GM21515 (cell line): ENCODE results near the gene CRTAP.
"Not testable (repeated sequence)": the region's sequence is repeated elsewhere in the genome, so short reads cannot be mapped to it uniquely, and the experiment has no call there.

Source experiments
- ATAC-seq: cut with Tn5 transposase; IDR thresholded peaks from one replicate; pipeline ENCODE4 v1.9.1; 2021; ENCODE audit not compliant: unreplicated experiment

The CRTAP gene

GRCh38 chr3:33139006-33139623, 25.3 kb downstream of the CRTAP start:
- peak; percentile 63 for ATAC-seq

DNA sequence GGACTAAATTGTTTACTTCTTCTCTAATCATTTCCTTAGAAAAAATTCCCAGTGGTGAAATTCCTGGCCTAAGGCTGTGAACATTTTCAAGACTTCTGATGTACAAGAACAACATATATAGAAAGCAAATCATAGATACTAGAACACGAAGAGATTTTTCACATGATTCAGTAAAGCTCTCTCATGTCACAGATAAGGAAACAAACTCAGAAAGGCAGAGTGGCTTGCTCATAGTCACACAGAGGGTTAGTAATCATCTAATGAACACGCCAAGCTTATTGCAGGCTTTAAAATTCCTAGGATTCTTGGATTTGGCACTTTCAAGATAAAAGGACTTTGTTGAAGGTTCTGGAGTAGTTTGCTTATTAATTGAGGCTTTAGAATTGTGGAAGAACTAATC, 26.2 kb downstream of the CRTAP start:
- no peak for ATAC-seq

DNA sequence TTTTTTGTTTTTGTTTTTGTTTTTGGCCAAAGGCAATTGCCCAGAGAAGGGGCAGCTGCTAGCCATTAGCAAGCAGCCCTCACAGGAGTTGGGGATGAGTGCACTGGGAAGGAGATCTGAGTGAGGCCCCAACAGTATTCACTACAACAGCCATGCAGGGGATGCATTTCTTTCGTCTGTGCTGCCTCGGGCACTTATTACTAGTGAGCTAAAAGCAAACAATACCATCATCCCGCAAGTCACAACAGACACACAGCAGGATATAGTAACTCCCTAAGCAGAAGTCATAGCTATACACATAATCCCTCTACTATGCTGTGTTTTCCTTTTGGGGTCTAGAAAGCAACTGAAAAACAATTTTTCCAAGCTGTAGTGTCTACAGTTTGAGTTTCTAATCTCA, 27.2 kb downstream of the CRTAP start:
- no peak for ATAC-seq

DNA sequence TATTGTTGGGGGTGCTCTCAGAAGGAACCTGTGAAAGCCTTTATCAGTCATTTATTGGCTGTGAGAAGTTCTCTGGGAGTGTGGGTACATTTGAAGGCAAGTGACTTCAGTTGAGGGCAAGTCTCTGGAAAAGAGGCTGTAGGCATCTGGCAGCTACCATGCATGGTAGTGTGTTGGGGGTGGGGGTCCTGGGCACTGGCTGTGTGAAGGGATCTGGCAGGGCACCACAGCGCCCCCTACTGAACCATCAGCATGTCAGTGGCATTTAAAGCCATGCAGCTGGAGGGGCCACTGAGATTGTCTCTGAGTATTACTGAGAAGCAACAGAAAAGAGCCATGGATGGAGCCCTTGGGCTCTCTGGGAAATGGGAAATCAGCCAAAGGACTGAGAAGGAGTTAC, 30.6 kb downstream of the CRTAP start:
- ATAC-seq, result no peak

- ATAC-seq, result no peak
These were observed 31.5 kb downstream of the CRTAP start for GRCh38 chr3:33145221-33145900.

- no peak for ATAC-seq
These were observed 32.2 kb downstream of the CRTAP start for GRCh38 chr3:33145901-33146580.

DNA sequence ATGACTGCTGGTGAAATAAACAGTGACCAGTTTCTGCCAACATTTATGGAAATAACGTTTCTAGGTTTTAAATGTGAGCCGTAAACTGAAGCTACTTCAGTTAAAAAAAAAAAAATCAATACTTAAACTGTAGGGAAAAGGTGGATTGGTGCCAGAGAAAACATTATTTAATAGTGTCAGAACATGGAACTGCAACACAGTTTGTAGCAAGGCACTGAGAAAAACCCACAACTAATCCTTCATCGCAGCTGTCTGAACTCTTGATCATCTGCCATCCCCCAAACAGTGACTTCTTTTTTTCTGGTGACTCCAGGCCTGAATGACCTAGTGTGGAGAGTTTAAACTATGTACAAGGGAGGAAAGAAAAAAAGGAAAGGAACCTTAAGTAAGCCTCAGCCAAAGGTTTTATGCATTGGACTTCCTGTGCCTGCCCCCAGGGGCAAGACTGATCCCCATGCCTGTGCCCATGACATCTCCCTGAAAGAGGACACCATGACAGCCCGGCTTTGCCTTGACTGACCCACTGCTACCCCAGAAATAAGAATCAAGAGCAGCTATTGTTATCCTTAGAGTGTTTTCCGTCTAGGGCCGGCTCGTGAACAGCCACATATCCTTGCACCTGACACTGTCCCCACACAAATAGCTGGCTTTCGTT, 33.1 kb downstream of the CRTAP start:
- ATAC-seq, result no peak

DNA sequence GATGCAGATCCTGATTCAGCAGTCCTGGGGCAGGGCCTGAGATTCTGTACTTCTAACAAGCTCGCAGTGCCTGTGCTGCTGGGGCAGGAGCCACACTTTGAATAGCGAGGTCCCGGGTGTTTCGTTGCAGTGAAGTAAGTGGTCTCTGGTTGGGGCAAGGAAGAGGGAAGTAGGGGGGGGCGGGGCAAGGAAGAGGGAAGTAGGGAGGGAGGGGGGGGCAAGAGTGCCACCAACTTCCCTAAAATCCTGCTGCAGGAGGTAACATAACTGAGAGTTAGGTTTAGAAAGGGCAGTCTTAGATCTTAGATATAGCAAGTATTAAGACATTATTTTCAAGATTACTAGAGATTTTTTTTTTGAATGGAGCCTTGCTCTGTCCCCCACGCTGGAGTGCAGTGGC, 35.5 kb downstream of the CRTAP start:
- no peak for ATAC-seq

GRCh38 chr3:33152363-33153360, 38.8 kb downstream of the CRTAP start:
- ATAC-seq, result no peak

DNA sequence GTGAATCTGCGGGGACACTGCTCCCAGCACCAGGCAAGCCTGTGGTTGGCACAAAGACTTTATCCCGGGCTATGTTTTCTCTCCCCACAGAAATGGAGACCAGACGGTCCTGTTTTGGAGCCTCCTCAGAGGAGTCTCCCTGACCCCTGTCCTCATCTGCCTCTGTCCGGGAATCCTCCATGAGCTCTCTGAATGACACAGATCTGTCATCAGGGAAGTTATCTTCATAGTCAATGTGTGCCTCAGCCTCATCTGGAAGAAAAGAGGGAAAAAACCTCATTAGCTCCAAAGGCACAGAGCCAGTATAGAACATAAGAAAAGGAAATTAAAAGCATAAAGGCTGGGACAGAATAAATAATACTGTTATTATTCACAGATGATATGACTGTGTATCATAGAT, 40.0 kb downstream of the CRTAP start:
- no peak for ATAC-seq

- ATAC-seq, result no peak
These were observed 41.5 kb downstream of the CRTAP start for GRCh38 chr3:33155301-33155700.

GRCh38 chr3:33159234-33159633, 45.4 kb downstream of the CRTAP start:
- no peak for ATAC-seq

DNA sequence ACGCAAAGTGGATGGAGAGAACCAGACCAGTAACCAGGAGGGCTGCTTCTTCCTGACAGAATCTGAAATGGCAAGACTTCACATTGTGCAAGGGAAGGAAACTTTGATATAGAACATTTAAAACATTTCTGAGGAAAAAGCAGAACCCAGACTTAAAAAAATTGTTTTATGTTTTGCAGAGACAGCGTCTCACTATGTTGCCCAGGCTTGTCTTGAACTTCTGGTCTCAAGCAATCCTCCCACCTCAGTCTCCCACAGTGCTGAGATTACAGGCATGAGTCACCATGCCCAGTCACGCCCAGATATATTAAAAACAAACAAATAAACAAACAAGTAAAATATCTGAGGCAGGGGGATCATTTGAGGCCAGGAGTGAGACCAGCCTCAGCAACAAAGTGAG, 46.2 kb downstream of the CRTAP start:
- ATAC-seq, result no peak

DNA sequence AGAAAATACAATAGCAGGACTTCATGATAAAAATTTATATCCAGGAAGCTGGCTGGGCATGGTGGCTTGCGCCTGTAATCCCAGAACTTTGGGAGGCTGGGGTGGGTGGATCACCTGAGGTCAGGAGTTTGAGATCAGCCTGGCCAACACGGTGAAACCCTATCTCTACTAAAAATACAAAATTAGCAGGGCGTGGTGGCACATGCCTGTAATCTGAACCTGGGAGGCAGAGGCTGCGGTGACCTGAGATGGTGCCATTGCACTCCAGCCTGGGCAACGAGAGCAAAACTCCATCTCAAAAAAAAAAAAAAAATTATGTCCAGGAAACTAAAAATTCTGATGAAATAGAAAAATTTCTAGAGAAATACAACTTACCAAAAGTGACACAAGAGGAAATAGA, 48.8 kb downstream of the CRTAP start:
- not testable (repeated sequence) for ATAC-seq

DNA sequence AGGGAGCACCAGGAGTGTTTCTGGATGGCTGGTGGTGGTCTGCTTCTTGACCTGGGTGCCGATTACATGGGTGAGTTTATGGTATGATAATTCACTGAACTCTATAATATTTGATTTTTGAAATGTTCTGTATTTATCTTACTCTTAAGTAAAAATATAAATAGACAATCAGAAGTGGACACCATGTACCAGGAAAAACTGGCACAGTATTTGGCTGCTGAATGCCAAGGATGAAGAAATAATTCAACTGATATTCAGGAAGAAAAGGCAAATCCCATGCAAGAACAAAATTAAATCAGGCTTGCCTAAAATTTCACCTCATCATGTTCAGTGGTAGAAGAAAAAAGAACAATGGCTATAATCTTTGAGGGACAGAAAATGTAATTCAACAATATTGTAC, 51.6 kb downstream of the CRTAP start:
- ATAC-seq, result no peak

GRCh38 chr3:33166095-33166494, 52.3 kb downstream of the CRTAP start:
- no peak for ATAC-seq

- no peak for ATAC-seq
These were observed 53.5 kb downstream of the CRTAP start for GRCh38 chr3:33167284-33167683.

- no peak for ATAC-seq
These were observed 54.0 kb downstream of the CRTAP start for GRCh38 chr3:33167716-33168336.

DNA sequence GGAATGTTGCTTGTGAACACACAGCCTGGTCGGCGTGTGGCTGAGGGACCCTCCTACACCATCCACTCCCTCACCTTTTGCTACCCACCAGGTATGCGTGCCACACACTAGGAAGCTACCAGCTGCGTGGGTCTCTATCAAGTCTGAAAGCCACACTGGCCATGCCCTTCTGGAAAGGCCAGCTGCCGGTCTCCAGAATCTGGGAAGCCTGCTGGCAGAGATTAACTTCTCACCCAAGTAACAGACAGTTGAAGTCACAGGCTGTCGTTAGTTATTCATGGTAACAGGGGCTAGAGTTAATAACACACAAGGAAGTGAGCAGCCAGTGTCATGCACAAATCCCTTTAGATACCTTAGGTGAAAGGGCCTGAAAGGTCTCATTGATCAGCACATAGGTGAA, 56.7 kb downstream of the CRTAP start:
- no peak for ATAC-seq

DNA sequence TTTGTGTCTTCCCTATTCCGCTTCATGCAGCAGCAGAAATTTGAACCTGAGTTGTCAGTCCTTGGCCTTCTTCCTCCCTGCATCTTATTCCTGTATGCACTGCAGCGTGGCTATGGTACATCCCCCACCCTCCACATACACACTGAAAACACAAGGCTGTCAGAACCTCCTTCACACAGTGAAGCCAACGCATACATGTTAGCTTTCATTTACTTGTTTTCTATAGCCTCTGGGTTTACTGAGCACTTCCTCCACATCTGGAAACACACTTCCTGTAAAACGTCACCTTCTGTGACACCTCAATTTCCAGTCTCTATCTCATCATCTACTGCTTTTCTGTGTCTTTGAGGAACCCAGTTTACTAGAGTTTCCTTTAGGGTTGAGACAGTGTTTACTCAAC, 57.8 kb downstream of the CRTAP start:
- ATAC-seq, result no peak
